GM10266 (cell line): ENCODE results near the gene TMEM233.

ENCODE experiments used
- DNase-seq: peaks from one replicate; pipeline ENCODE4 v3.0.0; 2012; ENCODE audit errors: extremely low spot score
- CTCF ChIP-seq: IDR thresholded peaks from 2 replicates; pipeline ENCODE4 v1.5.1; 2012; ENCODE audit warnings: mild to moderate bottlenecking, low read depth; ENCODE audit not compliant: control insufficient read depth, insufficient read depth; ENCODE audit errors: missing control alignments

The TMEM233 gene

DNA sequence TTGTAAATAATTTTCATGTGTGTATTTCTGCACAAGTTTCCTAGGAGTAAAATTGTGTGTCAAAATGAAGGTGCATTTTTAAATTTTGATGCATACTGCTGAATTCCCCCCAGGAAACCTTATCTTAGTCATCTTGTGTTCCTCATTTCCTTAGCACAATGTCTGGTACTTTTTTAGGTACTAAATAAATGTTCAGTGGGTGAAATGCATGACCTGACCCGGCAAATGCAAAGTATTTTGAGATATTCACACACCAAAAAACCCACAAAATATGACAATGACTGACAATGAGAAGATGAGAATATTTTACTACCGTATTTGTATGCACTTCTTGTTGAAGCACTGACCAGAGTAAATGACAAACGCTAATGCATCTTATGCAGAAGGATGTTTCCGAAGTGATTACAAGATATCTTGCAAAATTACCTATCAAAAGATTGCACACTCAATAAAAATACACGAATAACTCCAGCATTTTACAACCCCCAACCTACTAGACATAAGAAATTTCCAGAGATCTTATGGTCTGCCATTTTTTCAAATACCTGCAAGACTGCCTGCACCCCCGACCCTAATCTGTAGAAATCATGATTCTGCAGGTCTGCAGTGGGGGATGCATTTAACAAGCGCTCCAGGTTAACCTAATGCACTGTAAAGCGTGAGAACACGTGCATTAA, 73.5 kb downstream of the TMEM233 start:
- DNase-seq: peak; percentile 52
- no peak for TF ChIP-seq CTCF

- TF ChIP-seq CTCF: peak; percentile 92
- peak; percentile 94 for DNase-seq
Measured at GRCh38 chr12:119667577-119668323, 74.2 kb downstream of the TMEM233 start, which contains the start of gene PRKAB1. Gene PRKAB1, plus strand, starts transcription at chr12:119668133. Its CDS starts 112 bp downstream, at chr12:119668245.

- no peak for TF ChIP-seq CTCF
- DNase-seq: no peak
Measured at GRCh38 chr12:119668324-119668841, 74.8 kb downstream of the TMEM233 start.

DNA sequence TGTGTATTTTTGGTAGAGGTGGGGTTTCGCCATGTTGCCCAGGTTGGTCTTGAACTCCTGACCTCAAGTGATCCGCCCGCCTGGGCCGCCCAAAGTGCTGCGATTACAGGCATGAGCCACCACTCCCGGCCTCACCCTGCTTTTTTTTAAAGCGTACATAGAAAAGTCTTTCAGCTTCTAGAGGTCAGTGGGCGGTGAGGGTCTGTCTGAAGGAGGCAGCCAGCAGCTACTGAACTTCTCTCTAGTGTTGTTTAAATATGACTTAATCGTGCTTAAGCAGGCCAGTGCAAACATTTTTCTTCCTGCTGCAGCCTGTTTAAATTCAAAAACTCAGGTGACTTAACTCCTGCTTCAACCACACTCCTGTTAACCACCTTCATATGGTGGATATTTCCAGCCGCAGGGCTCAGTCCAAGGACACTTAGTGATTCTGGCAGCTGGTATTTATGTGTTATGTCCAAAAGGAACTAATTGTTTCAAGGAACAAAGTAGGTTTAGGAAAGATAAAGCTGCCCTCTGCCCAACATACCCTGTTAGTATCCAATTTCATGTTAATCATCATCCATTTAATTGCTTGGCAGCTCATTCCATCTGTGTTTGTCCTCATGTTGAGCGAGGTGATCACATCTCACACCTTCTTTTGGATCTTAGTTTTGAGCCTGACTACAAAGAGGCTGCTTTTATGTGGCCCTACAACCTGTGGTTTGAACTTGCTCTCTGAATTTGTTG, 76.3 kb downstream of the TMEM233 start:
- DNase-seq: no peak
- TF ChIP-seq CTCF: no peak

GRCh38 chr12:119671070-119671469, 77.5 kb downstream of the TMEM233 start:
- no peak for DNase-seq
- TF ChIP-seq CTCF: no peak

- no peak for DNase-seq
Measured at GRCh38 chr12:119672194-119672593, 78.6 kb downstream of the TMEM233 start.

More at GRCh38 chr12:119672194-119672593, 78.6 kb downstream of the TMEM233 start:
- no peak for TF ChIP-seq CTCF
